ENCODE results near the gene ZDHHC24. TPM values are rescaled to one million over a fixed set of nuclear protein-coding genes. Genes with fewer than 3 reads are reported as not detected.

Gene ZDHHC24
- total RNA-seq, 2 donors from 2014 or later = 24.9 to 37.8 TPM

- DNase-seq (ENCODE audit: low spot score) = peak; percentile 70
- WGBS = under 1% methylated on average over 31 of the region's 31 CpGs
- Histone ChIP-seq H3K9me3 (no peaks in the 10 kb centered on the region), H3K27me3 (replicated peaks; ENCODE audit: insufficient read depth) (no peaks in the 10 kb centered on the region), H3K27ac (peak within 1 kb of the TSS; percentile 18 to 73), H3K4me1 (replicated peaks) (peaks cover 3% of the 10 kb centered on the region), H3K36me3 (peaks cover 0 to 3% of the 10 kb centered on the region in 2 donors), H3K4me3 (peak within 1 kb of the TSS; percentile 47 to 56)
- intact Hi-C loops (cut with DNase I) = no loop called here
- TF ChIP-seq POLR2AphosphoS5 (IDR thresholded peaks at IDR 0.05) (peak; percentile 95), CTCF (IDR thresholded peaks at IDR 0.05) (peak in 1 of 4 experiments; percentile 5), POLR2A (IDR thresholded peaks at IDR 0.05) (peak; percentile 30)
These were observed 35.4 kb downstream of the ZDHHC24 start, which contains the start of gene BBS1 for GRCh38 chr11:66510271-66510989. BBS1 (plus strand) TSS chr11:66510635; CDS start chr11:66510660, 25 bp downstream.

DNA sequence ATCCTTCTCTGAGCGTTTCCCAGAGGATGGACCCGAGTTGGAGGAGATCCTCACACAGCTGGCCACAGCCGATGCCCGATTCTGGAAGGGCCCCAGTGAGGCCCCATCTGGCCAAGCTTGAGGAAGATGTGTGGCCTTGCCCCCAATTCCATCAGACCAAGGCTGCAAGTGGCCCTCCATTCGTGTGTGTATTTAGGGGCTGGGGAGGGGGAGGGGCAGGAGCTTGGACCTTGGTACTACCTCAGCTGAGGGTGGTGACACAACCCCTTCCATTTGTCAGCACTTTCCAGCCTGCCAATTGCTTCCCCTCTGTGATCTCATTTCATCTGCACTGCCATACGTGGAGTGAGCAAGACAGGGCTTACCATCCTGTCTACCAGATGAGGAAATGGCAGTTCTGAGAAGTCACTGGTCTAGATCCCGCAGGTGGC lies 36.7 kb downstream of the ZDHHC24 start:
- no peaks in the 10 kb centered on the region for H3K9me3 ChIP-seq
- no peak overlapping the region for H3K4me3 ChIP-seq
- peaks cover 3% of the 10 kb centered on the region for H3K4me1 ChIP-seq (replicated peaks)
- H3K36me3 ChIP-seq = peaks cover 0 to 5% of the 10 kb centered on the region in 2 donors
- WGBS = 82% methylated on average over 7 of the region's 7 CpGs
- TF ChIP-seq POLR2AphosphoS5 (IDR thresholded peaks at IDR 0.05) = no peak
- intact Hi-C loops (cut with DNase I) = no loop called here
- no peak overlapping the region for H3K27ac ChIP-seq
- H3K27me3 ChIP-seq (replicated peaks; ENCODE audit: insufficient read depth) = no peaks in the 10 kb centered on the region
- no peak for DNase-seq (ENCODE audit: low spot score)

GRCh38 chr11:66505276-66505816 lies 40.5 kb downstream of the ZDHHC24 start:
- 89% methylated on average over 1 of the region's 1 CpG for WGBS
- intact Hi-C loops (cut with DNase I) = no loop called here
- TF ChIP-seq POLR2A (IDR thresholded peaks at IDR 0.05) = no peak
- no peak for TF ChIP-seq POLR2AphosphoS5 (IDR thresholded peaks at IDR 0.05)
- no peak for TF ChIP-seq CTCF (IDR thresholded peaks at IDR 0.05)
- no peak for DNase-seq (ENCODE audit: low spot score)
- Histone ChIP-seq H3K9me3 (no peaks in the 10 kb centered on the region), H3K4me1 (replicated peaks) (no peaks in the 10 kb centered on the region), H3K27me3 (replicated peaks; ENCODE audit: insufficient read depth) (no peaks in the 10 kb centered on the region), H3K36me3 (peaks cover 0 to 5% of the 10 kb centered on the region in 2 donors), H3K27ac (no peak overlapping the region), H3K4me3 (no peak overlapping the region)

- 81% methylated on average over 5 of the region's 5 CpGs for WGBS
- no peak overlapping the region for H3K27ac ChIP-seq
- TF ChIP-seq POLR2AphosphoS5 (IDR thresholded peaks at IDR 0.05) (no peak), CTCF (IDR thresholded peaks at IDR 0.05) (no peak), POLR2A (IDR thresholded peaks at IDR 0.05) (no peak)
These were observed 47.3 kb downstream of the ZDHHC24 start for GRCh38 chr11:66498506-66498905.

DNA sequence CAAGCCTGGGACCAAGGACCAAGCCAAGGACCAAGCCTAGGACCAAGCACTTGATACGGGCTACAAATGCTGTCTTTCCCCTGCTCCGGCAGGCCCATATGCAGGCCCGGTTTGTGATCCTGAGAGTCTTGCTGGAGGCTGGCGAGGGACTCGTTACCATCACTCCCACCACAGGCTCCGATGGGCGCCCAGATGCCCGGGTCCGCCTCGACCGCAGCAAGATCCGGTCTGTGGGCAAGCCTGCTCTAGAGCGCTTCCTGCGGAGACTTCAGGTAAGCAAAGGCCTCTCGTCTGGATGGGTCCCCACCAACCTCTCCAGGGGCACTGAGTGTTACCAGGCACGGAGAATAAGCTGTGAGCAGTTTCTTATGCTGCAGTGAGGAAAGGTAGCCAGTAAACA lies 48.6 kb downstream of the ZDHHC24 start:
- Histone ChIP-seq H3K4me3 (no peak overlapping the region), H3K4me1 (replicated peaks) (no peaks in the 10 kb centered on the region), H3K36me3 (peaks cover 0 to 24% of the 10 kb centered on the region in 2 donors), H3K9me3 (no peaks in the 10 kb centered on the region), H3K27me3 (replicated peaks; ENCODE audit: insufficient read depth) (no peaks in the 10 kb centered on the region), H3K27ac (no peak overlapping the region)
- intact Hi-C loops (cut with DNase I) = no loop called here
- no peak for DNase-seq (ENCODE audit: low spot score)
- WGBS = 95% methylated on average over 16 of the region's 16 CpGs
- TF ChIP-seq CTCF (IDR thresholded peaks at IDR 0.05) (no peak), POLR2AphosphoS5 (IDR thresholded peaks at IDR 0.05) (no peak), POLR2A (IDR thresholded peaks at IDR 0.05) (no peak)

More at GRCh38 chr11:66498506-66498905, 47.3 kb downstream of the ZDHHC24 start:
- H3K36me3 ChIP-seq = peaks cover 0 to 16% of the 10 kb centered on the region in 2 donors
- intact Hi-C loops (cut with DNase I) = no loop called here
- H3K4me1 ChIP-seq (replicated peaks) = no peaks in the 10 kb centered on the region
- no peaks in the 10 kb centered on the region for H3K27me3 ChIP-seq (replicated peaks; ENCODE audit: insufficient read depth)
- no peak for DNase-seq (ENCODE audit: low spot score)
- no peak overlapping the region for H3K4me3 ChIP-seq
- H3K9me3 ChIP-seq = no peaks in the 10 kb centered on the region

Measured in prostate gland (tissue), 2 donors.